NK-92 (cell line): ENCODE results near the gene HTRA3.

Source experiments
- DNase-seq: peaks from one replicate; lab custom pipeline; 2025; ENCODE audit not compliant: unreplicated experiment; lab: John Stamatoyannopoulos, UW

Gene HTRA3

DNA sequence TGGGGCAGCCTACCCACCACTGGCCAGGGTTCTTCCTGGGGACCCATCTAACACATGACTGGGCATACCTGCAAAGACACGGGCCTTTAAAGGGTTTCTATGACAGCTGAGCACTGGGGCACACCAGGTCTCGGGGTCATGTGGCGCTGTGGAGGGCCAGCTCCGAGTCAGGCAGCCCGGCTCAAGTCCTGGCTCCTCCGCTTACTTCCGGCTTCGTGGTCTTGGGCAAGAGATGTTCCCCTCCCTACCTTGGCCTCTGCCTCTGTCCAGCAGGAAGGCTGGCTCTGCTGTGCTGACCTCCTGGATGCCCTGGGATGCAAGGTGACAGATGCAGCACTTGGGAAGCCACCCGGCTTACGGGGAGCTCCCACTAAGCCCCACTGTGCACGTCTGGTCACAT, 37.6 kb downstream of the HTRA3 start:
- DNase-seq = no peak

DNA sequence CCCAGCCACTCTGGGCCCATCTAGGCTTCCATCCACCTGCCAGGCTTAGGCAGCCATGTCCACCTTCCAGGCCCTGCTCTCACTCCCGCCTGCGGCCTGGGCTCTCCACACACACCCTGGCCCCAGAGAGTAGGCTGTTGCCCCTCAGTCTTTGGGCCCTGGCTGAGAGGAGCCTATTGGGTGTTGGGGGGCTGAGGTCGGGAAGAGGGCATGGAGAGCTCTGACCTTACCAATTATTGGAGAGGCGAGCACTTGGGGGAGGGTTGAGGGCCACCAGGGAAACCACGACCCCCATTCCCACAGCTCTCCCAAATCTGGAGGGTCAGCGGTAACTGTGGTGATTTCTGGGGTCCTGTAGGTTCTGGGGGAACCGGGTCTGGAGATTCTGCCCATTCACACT, 38.2 kb downstream of the HTRA3 start:
- no peak for DNase-seq

DNA sequence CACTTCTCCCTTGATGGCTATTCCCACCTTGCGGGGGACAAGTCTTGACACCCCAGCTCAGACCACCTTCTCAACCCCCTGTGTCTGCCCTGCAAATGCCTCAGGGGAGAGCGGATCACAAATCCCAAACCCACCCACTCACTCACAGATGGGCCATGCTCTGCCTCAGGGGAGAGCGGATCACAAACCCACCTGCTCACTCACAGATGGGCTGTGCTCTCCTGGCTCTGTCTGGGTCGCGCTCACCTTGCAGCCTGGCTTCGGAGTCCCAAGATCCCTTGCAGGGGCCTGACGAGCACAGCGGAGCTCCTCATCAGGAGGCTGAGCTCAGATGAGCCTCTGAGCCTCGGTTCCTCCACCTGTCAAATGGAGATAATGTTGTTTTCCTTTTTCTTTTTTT, 38.6 kb downstream of the HTRA3 start:
- DNase-seq = no peak

DNA sequence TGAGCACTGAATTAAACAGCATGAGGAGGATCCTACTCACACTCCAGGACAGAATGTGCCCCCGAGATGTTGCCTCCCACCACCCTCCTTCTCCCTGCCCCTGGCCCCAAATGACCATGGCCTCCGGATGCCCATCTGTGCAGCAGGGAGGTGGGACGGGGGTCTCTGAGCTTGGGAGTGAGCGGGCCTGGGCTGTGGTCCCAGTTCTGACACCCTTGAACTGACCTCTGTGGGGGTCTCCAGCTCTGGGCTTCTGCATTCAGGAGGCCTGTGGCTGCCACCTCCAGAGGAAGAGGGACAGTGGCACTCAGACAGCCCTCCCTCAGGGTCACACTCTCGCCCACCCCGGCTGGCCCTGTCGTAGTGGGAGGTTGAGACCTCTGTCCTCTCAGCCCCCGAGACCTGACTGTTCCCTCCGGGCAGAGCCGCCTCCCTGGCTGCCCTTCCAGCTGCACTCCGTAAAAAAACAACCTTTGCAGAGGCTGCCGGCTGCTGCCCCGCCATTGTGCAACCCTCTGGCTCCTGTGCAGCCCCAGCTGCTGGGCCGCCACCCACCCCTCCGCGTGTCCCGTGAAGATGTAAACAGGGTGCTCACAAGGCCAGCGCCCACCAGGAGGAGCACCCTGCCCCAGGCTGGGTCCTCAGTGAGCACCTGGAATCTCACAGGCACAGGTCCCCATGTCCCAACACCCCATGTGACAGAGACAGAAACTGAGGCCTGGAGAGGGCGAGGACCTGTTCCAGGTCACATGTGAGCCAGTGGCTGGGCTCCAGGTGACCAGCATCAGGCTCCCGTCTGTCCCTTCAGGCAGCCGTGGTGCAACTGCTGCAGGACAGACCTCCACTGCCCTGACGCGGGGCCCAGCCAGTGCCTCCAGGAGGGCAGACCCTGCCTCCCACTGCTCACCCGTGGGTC, 39.6 kb downstream of the HTRA3 start:
- no peak for DNase-seq

DNA sequence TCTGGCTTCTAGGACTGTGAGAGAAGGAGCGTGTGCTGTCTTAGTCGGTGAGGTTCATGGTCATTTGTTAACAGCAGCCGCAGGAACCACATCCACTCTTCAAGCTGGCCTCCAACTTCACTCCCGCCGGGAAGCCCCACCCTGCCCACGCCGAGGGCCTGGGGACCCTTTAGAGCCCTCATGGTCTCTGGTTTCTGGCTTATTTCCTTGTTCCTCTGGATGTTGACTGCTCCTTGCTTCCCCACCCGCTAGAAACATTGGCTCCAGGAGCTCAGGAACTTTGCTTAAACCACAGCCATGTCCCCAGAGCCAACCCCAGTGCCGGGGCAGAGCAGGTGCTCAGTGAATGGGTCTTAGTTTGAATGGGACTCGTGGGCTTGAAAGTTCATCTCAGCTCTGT, 40.8 kb downstream of the HTRA3 start:
- DNase-seq = no peak

DNA sequence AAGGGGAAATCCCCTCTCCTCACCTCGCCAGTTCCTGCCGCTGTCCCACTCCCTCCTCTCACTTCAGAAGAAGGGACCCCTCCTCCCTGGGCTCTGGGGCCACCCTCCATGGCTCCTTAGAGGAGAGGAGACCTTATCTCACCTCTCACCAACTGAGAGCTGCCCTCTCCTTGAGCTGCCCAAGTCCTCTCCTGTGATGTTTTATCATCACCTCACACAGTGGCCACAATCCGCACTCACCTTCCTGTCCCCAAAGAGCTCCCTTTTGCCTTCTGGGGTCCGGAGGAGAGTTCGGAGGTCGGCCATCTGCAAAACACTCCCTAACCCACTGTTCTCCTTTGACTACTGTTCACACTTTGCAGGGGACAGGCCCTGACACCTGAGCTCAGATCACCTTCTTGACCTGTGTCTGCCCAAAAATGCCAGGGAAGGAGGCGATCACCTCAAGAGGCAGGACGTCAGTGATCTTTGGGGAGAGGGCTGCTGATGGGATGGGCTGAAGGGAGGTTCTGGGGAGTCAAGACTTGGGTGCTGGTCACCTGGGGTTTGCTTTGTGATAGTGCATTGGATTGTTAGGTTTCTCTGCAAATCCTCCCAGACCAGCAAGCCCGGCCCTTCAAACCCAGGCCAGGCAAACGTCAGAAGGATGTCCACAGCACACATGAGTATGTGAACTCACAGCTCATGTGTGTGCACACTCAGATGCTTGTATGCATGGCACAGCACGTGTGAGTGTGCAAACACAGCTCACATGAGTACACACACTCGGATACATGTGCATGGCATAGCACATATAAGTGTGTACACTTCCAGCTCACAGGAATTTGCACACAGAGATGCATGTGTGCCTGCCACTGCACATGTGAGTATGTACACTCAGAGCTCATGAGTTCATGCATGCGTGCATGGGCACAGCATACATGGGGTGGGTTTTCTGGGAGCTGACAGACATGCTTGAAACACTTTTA, 41.8 kb downstream of the HTRA3 start:
- DNase-seq = no peak

DNA sequence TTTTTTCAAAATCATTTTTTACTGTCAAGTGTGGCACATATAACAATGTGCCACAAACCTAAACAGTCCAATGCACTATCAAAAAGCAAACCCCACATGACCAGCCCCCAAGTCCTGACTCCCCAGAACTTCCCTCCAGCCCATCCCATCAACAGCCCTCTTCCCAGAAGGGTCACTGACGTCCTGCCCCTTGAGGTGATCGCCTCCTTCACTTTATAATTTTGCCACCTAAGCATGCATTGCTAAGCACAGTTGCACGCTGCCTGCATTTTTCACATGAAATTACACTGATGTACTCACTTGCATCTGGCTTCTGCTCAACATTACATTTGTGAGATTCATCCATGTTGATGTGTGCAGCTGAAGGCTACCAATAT, 42.5 kb downstream of the HTRA3 start:
- DNase-seq = no peak

DNA sequence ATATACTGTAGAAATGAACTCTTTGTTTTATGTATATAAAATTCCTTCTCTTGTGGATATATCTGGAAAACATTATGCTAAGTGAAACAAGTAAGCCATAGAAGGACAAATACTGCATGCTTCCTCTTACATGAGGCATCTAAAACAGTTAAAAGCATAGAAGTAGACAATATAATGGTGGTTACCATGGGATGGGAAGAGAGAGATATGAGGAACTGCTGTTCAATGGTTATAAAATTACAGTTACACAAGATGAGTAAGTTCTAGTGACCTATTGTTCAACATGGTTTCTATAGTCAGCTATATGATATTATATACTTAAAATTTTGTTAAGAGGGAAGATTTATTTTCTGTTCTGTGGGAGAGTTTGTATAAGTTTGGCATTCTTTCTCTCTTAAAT, 43.4 kb downstream of the HTRA3 start:
- no peak for DNase-seq

DNA sequence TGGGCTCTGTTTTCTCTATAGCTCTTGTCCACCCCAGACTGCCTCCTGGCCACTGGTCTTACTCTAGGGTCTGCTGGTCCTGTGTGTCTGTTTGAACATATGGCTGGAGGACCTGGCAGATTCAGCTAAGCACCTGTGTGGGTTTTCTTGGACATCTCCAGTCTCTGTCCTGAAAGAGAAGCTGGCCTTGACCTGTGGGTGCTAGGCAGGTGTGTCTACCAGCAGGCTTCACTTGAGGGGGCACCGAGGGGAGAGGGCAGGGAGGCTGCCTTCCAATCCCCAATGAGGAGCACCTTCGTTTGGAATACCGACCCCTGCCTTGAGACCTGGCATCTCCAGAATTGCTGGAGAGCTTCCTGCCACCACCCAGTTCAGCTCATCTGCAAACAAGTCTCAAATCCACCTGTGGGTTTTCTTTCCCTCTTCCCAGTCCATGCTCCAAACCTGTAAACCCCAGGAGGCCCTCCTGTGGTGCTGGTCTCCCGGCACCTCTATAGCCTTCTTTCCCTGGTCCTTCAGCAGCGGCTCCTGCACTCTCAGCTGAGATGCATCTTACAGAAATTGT, 45.2 kb downstream of the HTRA3 start:
- no peak for DNase-seq

DNA sequence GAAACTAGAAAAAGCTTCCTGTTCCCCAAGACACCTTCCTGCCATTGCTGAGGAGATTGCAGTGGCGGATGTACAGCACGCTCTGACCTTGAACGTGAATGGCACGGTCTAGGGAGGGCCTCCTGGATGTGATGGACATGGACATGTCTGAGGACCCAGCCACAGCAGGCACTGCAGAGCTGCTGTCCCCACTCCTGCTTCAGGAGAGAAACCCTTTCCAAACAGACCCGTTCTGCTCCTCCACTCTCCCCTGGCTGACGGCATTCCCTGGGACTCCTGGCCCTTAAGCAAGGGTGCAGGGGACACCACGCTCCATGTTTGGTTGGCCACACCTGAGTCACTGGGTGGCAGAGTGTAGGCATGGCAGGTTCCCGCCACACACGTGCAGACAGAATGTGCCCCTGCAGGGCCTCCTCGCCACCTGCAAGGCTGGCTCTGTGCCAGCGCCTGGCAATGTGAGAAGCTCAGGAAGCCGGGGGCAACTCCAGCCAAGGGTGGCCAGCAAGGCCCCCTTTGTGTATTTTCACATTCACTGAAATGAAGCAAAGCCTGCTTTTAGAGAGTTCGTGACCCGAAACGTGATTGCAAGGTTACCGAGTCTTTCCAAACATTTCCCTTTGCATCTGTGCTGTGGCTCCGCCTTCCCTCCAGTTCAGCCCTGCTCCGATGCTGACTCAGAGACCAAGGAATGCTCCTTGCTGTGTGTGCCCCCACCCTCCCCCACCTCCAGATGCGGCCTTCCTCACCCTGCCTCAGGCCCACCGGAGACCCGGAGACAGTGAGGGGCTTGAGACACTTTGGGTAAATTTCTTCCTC, 46.1 kb downstream of the HTRA3 start:
- no peak for DNase-seq

DNA sequence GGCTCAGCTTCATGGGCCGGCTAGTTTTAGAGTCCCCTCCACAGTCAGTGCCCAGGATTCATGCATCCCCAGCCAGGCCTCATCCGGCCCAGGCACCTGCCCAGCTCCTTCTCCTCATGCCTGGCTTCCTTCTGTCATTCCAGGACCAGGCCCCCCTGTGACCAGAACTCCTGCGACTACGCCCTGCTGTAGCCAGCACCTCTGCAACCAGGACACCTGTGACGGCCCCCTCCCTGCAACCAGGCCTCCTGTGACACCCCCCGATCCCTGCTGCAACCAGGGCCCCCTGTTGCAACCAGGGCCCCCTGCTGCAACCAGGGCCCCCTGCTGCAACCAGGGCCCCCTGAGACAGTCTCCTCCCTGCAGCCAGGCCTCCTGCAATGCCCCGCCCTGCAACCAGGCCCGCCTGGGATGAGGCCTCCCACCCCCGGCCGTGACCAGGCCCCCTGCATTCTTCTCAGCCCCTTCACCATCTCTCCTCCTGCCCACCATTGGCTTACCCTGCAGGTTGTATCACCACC, 46.8 kb downstream of the HTRA3 start:
- no peak for DNase-seq

DNA sequence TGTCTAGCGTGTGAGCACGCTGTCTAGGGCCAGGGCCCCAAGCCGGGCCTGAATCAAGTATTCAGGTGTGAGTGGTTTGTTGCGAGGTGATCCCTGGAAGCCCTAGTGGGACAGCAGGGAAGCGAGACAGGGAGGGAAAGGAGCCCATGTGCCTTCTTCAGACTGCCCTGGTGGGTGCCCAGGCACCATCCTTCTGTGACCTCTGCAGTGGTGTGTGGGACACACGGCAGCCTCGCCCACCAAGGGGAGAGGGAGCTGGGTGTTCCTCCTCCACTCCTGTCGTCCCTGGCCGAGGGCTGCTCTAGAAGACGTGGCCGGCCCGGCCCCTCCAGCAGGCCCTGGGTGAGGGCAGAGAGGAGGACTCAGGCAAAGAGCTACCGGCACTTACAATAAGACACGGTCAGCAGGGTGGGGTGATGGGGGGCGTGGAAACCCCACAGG, 47.4 kb downstream of the HTRA3 start:
- no peak for DNase-seq

DNA sequence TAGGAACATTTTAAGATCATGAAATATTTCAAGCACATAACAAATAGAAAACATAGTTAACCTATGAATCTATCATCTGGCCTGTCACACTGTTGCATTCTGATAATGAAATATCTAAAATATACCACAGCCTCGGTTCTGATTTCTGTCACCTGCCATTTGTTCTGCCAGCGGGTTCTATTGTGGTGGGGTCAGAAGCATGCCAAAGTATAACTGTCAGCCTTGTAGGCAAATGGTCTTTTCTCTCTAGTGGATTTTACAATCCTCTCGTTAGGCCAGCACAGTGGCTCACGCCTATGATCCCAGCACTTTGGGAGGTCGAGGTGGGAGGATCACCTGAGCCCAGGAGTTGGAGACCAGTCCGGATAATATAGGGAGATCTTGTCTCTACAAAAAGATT, 47.9 kb downstream of the HTRA3 start:
- DNase-seq = no peak

DNA sequence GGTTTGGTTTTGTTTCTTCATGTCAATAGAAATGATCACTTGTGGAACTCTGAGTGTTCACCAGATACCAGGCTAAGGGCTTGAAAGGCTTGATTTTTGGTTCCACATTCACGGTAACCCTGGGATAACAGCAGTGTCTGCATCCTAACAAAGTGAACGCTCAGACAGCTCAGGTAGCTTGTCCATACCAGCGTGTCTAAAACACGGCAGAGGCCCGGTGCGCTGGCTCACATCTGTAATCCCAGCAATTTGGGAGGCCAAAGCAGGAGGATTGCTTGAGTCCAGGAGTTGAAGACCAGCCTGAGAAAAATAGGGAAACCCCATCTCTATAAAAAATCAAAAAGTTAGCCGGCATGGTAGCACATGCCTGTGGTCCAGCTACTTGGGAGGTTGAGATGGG, 49.0 kb downstream of the HTRA3 start:
- DNase-seq = no peak

DNA sequence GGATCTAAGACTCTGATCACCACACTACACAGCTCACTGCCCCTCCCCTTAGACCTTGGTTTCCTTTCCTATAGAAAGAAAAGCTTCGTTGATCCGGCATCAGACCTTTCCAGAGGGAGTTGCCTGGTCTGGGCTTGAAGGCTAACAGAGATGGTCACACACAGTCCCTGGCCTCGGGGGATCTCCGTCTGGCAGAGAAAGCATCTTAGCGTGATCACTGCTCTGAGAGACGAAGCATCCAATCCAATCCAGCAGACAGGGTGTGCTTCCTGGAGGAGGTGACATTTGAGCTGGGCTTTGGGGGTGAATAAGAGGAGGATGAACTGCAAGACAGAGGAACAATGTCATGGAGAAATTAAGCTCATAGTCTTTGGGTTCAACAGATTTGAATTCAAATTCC, 49.5 kb downstream of the HTRA3 start:
- DNase-seq = no peak

DNA sequence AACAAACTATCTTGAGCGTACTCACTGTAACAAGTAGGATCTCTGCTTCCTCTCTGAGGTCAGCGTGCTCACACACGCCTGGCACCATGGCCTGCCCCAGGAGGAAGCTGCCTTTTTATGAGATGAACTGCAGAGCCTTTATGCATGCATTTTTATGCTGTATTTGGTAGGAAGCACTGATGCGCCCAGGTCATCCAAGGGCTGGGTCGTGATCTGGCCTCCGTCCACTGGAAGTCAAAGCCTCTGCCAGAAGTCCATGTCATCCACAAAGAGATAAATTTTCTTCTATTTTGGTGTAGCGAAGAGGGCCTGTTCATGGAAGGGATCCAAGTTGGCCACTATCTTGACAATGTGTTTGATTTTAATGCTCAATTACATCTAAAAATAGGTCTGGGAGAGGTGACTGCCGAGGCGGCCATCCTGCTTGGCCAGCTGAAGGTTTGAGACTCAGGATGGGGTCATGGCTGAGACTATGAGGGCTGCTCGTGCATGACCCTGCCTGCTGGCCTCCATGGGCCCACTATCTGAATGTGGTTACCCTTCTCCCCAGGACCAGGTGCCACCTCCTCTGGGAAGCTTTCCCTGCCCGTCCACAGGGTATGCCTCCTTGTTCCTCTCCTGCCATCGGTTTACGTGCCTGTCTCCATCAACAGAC, 50.3 kb downstream of the HTRA3 start:
- DNase-seq = no peak

DNA sequence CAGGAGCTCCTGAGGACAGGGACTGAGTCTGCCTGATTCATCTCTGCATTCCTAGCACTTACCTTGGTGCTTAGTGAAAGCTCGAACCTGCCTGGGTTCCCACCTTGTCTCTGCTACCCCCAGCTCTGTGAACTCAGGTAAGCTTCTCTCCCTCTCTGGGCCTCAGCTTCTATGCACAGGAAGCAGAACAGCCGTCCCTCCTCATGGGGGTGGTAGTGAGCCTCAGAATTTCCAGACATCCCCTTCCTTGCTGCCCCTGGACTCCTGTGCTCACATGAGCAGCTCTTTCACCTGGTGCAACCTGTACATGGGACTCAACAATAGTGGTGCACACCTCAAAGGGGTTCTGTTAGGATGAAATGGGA, 50.8 kb downstream of the HTRA3 start:
- no peak for DNase-seq

DNA sequence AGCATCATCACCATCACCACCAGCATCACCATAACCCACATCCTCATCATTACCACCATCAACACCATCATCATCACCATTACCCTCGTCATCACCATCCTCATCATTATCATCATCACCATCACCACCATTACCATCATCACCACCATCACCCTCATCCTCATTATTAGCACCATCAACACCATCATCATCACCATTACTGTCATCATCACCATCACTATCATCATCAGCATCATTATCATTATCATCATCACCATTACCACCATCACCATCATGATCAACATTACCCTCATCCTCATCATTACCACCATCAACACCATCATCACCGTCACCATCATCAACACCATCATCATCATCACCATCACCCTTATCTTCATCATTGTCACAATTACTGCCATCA, 51.7 kb downstream of the HTRA3 start:
- no peak for DNase-seq

DNA sequence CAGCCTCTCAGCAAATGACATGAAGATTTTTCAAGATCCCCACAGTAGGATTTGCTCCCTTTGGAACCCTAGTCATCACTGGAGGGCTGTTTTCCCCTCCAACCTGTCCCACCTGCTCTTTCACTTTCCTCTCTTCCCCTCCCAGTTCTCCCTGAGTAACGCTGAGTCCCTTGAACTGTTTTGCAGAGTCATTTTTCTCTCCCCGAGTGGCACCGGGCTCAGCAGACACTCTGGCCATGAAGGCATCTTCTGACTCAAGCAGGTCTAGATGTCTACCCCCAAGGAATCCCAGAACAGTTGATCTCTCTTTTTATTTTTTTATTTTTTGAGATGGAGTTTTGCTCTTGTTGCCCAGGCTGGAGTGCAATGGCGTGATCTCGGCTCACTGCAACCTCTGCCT, 52.2 kb downstream of the HTRA3 start:
- no peak for DNase-seq
